ENCODE measurements around the gene POLR1C.
"Not testable (repeated sequence)": the region's sequence is repeated elsewhere in the genome, so short reads cannot be mapped to it uniquely, and the experiment has no call there.

Gene POLR1C, protein sequence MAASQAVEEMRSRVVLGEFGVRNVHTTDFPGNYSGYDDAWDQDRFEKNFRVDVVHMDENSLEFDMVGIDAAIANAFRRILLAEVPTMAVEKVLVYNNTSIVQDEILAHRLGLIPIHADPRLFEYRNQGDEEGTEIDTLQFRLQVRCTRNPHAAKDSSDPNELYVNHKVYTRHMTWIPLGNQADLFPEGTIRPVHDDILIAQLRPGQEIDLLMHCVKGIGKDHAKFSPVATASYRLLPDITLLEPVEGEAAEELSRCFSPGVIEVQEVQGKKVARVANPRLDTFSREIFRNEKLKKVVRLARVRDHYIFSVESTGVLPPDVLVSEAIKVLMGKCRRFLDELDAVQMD

GRCh38 chr6:43516697-43517504, at the start of gene POLR1C, which contains the start of gene YIPF3:
Gene POLR1C (plus strand): TSS chr6:43517089. CDS start chr6:43517110, 21 bp downstream.
Gene YIPF3 (minus strand): TSS chr6:43516926. CDS start chr6:43516807, 119 bp downstream.
- DNase-seq (ENCODE audit: insufficient read length, low spot score): peak; percentile 89
- no peak for FAIRE-seq
- TF ChIP-seq CTCF (IDR thresholded peaks at IDR 0.05; ENCODE audit: insufficient read depth, missing control alignments): no peak

DNA sequence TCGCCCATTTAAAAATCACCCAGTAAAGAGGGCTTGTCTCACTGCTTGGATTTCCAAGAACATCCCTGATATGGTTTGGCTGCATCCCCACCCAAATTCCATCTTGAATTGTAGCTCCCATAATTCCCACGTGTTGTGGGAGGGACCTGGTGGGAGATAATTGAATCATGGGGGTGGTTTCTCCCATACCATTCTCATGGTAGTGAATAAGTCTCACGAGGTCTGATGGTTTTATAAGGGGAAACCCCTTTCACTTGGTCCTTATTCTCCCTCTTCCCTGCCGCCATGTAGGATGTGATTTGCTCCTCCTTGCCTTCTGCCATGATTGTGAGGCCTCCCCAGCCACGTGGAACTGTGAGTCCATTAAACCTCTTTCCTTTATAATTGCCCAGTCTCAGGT, 49.6 kb upstream of the POLR1C start:
- FAIRE-seq; DNase-seq (ENCODE audit: insufficient read length, low spot score): not testable (repeated sequence)

- DNase-seq (ENCODE audit: insufficient read length, low spot score) (no peak), FAIRE-seq (no peak)
- no peak for TF ChIP-seq CTCF (IDR thresholded peaks at IDR 0.05; ENCODE audit: insufficient read depth, missing control alignments)
These were observed 49.1 kb upstream of the POLR1C start for GRCh38 chr6:43467752-43468151.

- no peak for FAIRE-seq
These were observed 48.6 kb upstream of the POLR1C start for GRCh38 chr6:43468240-43468639.

GRCh38 chr6:43468748-43469681, 47.9 kb upstream of the POLR1C start:
- FAIRE-seq (no peak), DNase-seq (ENCODE audit: insufficient read length, low spot score) (no peak)
- no peak for TF ChIP-seq CTCF (IDR thresholded peaks at IDR 0.05; ENCODE audit: insufficient read depth, missing control alignments)

More at GRCh38 chr6:43468240-43468639, 48.6 kb upstream of the POLR1C start:
- no peak for TF ChIP-seq CTCF (IDR thresholded peaks at IDR 0.05; ENCODE audit: insufficient read depth, missing control alignments)
- no peak for DNase-seq (ENCODE audit: insufficient read length, low spot score)

DNA sequence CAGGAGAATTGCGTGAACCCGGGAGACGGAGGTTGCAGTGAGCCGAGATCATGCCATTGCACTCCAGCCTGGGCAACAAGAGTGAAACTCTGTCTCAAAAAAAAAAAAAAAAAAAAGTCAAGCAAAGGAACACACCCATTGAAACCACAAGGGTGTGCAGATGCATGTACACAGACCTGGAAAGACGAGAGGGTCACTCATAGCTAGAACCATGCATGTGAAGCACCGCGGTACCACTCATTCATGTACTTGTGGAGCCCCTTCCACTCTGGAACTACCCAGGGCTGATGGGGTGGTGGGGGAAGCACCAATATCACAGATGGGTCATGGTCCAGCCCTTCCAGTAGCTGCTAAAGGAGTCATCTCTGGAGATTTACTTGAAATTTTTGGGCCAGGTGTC, 46.9 kb upstream of the POLR1C start:
- TF ChIP-seq CTCF (IDR thresholded peaks at IDR 0.05; ENCODE audit: insufficient read depth, missing control alignments): no peak
- FAIRE-seq (no peak), DNase-seq (ENCODE audit: insufficient read length, low spot score) (no peak)

DNA sequence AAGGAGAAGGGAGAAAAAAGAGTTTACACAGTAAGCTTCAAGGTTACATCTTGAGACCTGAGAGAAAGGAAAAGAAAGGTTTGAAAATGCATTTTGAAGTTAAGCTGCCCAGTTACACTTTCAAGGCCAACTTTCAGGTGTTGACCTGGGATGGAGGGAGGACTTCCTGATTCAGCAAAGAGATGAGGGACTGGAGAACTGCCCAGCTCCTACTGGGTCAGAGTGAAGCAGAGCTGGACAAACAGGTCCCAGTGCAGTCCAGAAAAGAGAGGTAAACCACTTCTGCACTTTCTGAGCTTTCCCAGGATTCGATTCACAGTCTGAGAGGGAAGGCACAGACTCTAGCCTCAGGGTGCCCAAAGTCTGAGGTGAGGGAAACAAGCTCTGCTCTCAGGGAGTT, 45.5 kb upstream of the POLR1C start:
- DNase-seq (ENCODE audit: insufficient read length, low spot score) (no peak), FAIRE-seq (no peak)
- TF ChIP-seq CTCF (IDR thresholded peaks at IDR 0.05; ENCODE audit: insufficient read depth, missing control alignments): no peak

Measured in D721Med (cell line).